COLO668 (cell line): ENCODE results near the gene PRRT1B.
A peak's percentile ranks its signal among the peaks of the same experiment; 100 is the strongest.

ENCODE experiments used
- DNase-seq: peaks from one replicate; lab custom pipeline; 2025; ENCODE audit not compliant: unreplicated experiment; lab: John Stamatoyannopoulos, UW

PRRT1B gene

DNA sequence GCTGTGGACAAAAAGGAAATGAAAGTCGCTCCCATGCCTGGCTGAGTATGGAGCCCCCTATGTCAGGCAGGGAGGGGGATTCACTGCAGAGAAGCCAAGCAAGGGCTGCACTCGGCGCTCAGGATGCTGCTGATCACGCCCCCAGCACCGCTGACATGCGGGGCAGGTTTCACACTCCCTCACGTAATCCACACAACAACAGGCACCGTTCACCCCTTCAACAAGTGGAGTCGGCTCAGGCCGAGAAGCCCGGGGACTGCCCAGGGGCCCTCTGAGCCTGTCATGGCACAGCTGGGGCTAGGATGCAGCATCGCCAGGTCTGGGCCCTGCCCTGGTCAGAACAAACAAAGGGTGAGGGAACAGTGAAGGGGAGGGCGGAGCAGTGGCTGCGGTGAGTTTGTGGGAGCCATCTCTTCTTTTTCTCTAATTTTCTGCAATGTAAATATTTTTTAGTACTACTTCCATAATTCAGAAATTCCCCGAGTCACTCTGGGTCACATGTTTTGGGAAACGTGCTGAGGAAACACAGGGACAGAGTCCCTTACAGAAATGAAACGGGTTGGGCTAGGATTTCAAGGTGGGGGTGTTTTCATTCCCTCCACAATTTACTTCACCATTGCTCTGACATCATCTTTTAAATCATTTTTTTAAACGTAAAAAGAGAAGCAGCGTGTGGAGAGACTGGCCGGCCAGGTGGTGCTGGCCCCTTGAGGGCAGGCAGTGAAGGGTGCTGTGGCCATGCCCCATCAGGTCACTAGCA, 49.8 kb downstream of the PRRT1B start:
- DNase-seq = no peak

DNA sequence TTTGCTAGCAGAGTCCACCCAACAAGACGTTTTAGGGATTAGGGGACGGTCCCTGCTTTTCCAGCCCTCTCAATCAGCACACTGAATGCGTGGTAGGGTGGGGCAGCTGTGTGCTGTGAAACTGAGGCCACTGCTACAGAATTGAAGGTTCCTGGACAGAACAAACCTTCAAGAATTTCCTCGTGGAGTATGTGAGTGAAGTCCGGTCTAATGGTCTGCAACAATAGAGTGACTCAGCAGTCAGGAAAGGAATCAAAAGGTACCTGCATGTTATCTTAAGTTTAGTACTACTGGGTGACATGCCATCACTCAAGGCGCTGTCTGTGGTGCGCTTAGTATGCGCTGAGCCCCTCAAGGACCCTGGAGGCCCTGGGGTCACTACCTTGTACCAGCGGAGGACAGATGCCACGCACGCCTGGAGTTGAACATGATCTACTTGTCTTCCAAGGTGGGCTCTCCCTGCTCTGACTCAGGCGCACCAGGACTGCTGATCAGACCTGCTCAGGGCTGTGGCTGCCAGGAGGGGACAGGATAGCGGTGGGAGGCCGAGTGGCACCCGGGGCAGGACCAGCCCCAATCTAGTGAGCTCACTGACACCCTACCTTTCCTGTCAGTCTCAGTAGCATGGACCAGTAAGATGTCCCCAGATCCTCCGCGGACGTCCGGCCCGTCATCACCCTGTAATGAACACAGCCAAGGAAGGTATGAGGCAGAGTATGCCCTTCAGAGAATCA, 50.5 kb downstream of the PRRT1B start:
- no peak for DNase-seq

DNA sequence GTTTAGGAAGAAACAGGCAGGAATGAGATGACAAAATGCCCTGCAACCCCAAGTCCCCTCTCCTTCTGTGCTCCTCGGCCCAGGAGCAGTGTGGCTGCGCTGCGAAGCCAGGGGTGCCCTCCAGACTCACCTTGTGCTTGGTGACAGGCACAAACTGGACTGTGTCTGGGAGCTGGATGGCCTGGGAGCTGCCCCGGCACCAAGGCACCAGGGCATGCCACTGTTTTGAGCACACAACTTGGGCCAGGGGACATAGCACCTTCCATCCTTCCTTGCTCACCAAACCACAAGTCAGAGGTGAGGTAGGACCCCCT, 51.1 kb downstream of the PRRT1B start:
- no peak for DNase-seq

DNA sequence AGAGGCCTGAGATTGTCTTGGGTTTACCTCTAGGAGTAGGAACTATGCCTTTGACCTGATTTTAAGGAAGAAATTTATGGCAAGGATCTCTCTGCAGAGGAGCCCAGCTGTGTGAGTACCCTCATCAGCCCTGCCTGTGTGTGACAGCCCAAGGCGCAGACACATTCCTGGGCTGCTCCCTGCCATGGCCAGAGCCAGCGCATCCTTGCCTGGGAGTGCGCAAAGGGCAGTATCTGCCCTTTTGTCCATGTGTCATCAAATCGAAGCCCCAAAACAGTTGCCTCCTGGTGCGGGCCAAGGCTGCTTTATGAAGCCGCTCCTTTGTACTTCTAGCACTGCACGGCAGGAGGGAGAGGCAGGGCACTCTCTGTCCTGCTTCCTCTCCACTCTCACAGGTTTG, 51.9 kb downstream of the PRRT1B start:
- DNase-seq = no peak

DNA sequence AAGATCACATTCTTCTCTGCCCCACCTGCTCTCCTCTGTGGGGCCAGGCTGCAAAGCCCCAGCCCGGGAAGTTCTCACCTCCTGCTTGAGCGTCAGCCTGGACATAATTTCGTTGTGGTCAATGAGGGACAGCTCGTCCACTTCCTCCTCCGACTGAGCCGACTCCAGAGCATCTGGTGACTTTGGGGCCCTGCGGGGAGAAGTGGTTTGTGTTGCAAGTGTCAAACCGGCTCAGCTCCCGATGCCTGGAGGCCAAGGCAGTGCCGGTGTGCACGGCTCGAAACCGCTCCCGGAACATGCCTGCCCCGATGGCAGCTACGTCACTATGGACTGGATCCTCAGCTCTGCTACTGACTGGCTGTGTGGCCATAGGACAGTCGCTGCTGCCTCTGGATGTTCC, 52.8 kb downstream of the PRRT1B start:
- no peak for DNase-seq

DNA sequence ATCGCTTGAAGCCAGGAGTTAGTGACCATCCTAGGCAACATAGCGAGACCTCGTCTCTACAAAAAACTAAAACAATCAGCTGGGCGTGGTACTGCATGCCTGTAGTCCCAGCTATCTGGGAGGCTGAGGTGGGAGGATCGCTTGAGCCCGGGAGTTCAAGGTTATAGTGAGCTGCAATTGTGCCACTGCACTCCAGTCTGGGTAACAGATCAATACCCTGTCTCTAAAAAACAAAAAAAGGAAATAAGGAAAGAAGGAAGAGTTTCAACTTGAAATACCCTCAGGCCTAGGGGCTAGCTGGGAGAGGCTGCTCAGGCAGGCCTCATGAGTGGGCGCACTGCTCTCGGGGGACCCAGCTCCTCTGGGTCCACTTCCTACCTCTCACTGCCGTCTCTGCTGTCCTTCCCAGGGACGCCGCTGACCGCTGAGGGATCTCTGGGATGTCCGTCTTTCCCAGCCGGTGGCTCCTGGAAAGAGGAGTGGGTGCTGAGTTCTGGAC, 56.4 kb downstream of the PRRT1B start:
- no peak for DNase-seq

DNA sequence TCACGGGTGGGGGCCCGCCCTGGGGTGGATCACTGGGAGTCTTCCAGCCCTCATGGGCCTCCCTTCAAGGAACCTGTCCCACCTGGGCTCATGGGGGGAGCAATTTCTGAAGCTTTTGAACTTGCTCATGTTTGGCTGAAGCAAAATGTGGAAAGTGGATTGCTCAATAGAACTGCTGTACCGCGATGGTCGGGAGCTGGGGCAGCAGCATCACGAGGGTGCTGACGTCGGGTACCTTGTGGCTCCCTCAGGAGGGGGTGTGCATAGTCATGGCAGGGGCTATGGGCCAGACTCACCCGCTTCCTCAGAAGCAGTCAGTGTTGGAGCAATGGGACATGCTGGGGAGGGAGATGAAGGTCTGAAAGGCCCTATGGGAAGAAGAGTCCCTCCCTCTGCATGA, 57.9 kb downstream of the PRRT1B start:
- no peak for DNase-seq

DNA sequence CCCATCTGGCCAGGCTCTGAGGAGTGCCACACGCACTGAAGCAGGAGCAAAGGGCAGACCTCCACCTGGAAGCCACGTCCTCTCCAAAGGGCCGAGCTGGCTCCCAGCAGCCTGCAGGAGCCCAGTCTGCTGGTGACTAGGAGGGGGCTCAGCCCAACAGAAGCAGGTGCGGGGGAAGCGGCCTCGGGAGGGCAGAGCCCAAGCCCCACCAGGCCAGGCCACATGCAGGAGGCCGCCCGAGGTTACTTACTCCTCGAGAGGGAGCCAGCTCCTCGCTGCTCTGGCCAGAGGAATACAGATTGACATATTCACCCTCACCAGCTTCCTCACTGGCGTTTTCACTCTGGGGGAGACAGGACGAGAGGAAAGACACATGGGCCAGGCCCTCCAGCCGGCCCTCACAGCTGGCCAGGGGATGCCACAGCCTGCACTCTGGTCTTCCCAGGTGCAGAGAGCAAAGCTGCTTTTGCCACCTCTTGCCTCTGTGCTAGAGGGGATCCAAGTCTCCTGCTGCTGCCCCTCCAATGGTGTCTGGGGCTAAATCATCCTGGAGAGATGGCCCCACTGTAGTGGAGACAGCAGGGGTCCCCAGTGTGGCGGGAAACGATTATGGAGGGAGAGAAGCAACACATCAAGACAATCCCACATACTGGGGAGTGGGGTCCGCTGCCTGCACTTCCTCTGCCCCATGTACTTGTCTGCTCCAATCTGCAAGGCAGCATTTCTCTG, 58.6 kb downstream of the PRRT1B start:
- no peak for DNase-seq

DNA sequence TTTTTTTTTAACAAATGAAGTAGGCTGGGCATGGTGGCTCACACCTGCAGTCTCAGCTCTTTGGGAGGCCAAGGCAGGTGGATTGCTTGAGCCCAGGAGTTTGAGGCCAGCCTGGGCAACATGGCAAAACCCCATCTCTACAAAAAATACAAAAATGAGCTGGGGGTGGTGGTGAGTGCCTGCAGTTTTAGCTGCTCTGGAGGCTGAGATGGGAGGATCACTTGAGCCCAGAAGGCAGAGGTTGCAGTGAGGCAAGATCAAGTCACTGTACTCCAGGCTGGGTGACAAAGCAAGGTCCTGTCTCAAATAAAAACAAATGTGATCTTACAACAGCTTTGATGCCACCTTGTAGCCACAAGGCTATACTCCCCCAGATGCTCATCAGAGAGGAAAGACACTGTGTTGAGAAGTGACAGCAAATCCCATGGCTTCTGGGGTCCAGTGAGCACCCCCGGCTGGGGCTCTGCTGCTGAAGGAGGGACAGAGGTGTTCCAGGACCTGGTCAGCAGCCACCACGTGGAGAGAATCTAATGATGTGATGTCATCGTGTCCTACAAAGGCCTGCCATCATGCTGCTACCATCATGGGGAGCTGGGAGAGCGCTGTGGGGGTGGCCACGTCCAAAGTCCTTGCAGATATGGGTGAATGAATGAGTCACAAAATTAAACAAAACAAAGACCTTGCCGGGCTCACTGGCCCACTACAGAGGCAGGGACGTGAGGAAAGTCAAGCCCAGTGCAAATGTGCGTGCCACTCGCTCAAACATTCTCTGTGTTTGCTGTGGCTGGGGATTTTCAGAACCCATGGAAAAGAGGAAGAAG, 60.7 kb downstream of the PRRT1B start:
- DNase-seq = peak; percentile 9

DNA sequence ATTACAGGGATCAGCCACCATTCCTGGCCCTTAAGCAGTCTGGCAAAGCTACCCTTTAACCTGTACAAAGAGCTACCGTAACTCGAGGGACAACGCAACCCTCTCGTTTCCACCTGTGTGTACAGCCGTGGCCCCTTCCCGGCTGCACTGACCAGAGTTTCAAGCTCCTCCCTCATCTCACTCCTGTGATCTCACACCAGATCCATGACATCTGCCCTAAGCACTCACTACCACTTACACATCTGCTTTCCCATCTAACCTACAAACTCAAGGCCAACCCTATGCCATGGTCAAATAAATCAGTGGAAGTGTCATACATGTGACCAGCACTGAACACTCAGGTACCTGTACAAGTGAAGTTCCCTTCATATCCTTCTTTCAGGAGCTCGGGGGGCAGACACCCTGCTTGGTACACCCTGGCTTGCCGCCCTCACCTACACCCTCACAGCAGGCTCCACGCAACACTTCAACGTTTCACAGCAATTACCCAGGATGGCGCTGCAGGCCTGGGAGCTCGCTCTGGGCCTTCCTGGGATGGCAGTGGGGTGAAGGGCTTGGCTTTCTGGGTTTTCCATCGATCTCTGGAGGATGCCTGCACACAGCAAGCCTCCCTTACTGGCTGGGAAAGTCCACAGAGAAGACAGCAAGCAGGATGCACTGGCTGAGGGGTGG, 61.7 kb downstream of the PRRT1B start:
- no peak for DNase-seq

DNA sequence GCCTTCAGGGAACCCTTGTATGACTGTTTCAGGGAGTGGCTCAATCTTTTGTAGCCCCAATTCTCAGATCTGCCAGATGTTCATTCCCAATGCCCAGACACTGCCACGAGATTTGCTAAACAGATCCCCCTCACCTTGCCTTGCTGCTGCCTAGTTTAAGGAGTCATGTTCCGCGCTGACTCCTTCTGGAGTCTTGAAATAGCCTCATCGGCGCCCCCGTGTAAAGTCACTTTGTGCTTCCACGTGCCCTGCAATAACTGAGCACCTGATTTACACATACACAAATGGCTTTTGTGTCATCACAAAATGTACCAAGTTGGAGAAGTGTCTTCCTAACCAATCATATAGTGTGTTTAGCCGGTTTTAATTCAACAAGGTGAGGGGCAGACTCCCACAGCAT, 62.3 kb downstream of the PRRT1B start:
- DNase-seq = no peak

DNA sequence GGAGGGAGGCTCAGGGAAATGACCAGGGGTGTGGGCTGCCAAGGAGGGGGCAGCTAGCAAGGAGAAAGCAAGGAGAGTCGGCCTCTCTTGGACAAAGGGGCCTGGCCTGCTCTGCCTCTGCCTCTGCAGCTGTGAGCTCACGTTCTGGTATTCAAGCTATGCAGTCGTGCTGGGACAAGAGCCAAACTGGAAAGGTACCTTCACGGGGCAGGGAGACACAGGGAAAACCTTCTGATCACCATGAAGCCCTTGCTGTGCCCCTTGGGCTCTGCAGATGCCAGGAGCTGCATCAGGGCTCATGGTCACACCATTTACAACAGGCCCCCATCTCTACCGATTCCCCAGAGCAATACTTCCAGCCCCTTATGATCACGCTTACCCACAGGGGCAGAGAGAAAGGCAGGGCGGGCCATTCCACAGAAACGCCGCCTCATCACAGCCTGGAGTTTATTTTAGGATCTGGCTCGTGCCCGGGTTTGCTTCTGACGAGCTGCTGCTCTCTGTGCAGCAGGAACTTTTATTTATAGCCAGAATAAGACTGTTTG, 63.2 kb downstream of the PRRT1B start:
- DNase-seq = no peak
